Neuron (in vitro differentiated cells): ENCODE measurements around the gene MLLT6.
A peak's percentile ranks its signal among the peaks of the same experiment; 100 is the strongest.

Experiments used
- H2AFZ ChIP-seq: one replicate; pipeline ENCODE4 v1.6.1; 2013; ENCODE audit warnings: low read depth, mild to moderate bottlenecking, inconsistent platforms, low read length, moderate library complexity
- H3K27me3 ChIP-seq: one replicate; pipeline ENCODE4 v1.6.1; 2013; ENCODE audit warnings: low read length; ENCODE audit not compliant: insufficient read depth
- H3K36me3 ChIP-seq: one replicate; pipeline ENCODE4 v1.6.1; 2013; ENCODE audit warnings: low read length; ENCODE audit not compliant: insufficient read depth
- H3K4me1 ChIP-seq: one replicate; pipeline ENCODE4 v1.6.1; 2013; ENCODE audit warnings: low read length; ENCODE audit not compliant: insufficient read depth
- H3K4me3 ChIP-seq: 2 replicates; pipeline ENCODE4 v1.5.1; 2013; ENCODE audit warnings: mild to moderate bottlenecking, low read length, moderate library complexity
- H3K9me3 ChIP-seq: one replicate; pipeline ENCODE4 v1.6.1; 2013; ENCODE audit warnings: low read length

The MLLT6 gene

GRCh38 chr17:38669520-38669919 is 35.6 kb upstream of the MLLT6 start:
- H3K4me1 ChIP-seq: peaks cover 11% of the 10 kb centered on the region
- peaks cover 47% of the 10 kb centered on the region for H3K27me3 ChIP-seq
- no peaks in the 10 kb centered on the region for H3K9me3 ChIP-seq
- H2AFZ ChIP-seq: no peak overlapping the region
- no peaks in the 10 kb centered on the region for H3K36me3 ChIP-seq
- H3K4me3 ChIP-seq: no peak overlapping the region

- Histone ChIP-seq H3K4me1 (peaks cover 12% of the 10 kb centered on the region), H3K4me3 (peak overlapping the region; percentile 30), H3K36me3 (no peaks in the 10 kb centered on the region), H3K9me3 (no peaks in the 10 kb centered on the region), H2AFZ (no peak overlapping the region), H3K27me3 (peaks cover 51% of the 10 kb centered on the region)
These were observed 32.9 kb upstream of the MLLT6 start for GRCh38 chr17:38671939-38672720.

- no peaks in the 10 kb centered on the region for H3K36me3 ChIP-seq
- H3K4me1 ChIP-seq: peaks cover 12% of the 10 kb centered on the region
- H2AFZ ChIP-seq: no peak overlapping the region
- H3K27me3 ChIP-seq: peaks cover 51% of the 10 kb centered on the region
- H3K9me3 ChIP-seq: no peaks in the 10 kb centered on the region
- peak overlapping the region; percentile 30 for H3K4me3 ChIP-seq
These were observed 32.0 kb upstream of the MLLT6 start for GRCh38 chr17:38672788-38673706.

- H3K27me3 ChIP-seq: peaks cover 49% of the 10 kb centered on the region
- H3K4me3 ChIP-seq: peak overlapping the region; percentile 55
- H3K4me1 ChIP-seq: peaks cover 12% of the 10 kb centered on the region
- H3K9me3 ChIP-seq: no peaks in the 10 kb centered on the region
- no peak overlapping the region for H2AFZ ChIP-seq
- H3K36me3 ChIP-seq: no peaks in the 10 kb centered on the region
These were observed 31.4 kb upstream of the MLLT6 start for GRCh38 chr17:38673707-38674013.

- H3K27me3 ChIP-seq: peaks cover 44% of the 10 kb centered on the region
- H2AFZ ChIP-seq: peak overlapping the region; percentile 93
- peaks cover 12% of the 10 kb centered on the region for H3K4me1 ChIP-seq
- H3K36me3 ChIP-seq: no peaks in the 10 kb centered on the region
- H3K9me3 ChIP-seq: no peaks in the 10 kb centered on the region
- peak overlapping the region; percentile 55 for H3K4me3 ChIP-seq
These were observed 30.9 kb upstream of the MLLT6 start for GRCh38 chr17:38674014-38674748.

- Histone ChIP-seq H3K4me3 (peak within 1 kb of the TSS; percentile 55), H3K36me3 (no peaks in the 10 kb centered on the region), H3K27me3 (peaks cover 36% of the 10 kb centered on the region), H3K9me3 (no peaks in the 10 kb centered on the region), H3K4me1 (peaks cover 12% of the 10 kb centered on the region), H2AFZ (peak within 1 kb of the TSS; percentile 93)
These were observed 30.1 kb upstream of the MLLT6 start, which contains the start of gene EPOP for GRCh38 chr17:38674749-38675615. EPOP (minus strand) TSS chr17:38674957; CDS start chr17:38674495, 462 bp downstream.

- Histone ChIP-seq H3K4me3 (no peak overlapping the region), H3K36me3 (no peaks in the 10 kb centered on the region), H2AFZ (no peak overlapping the region), H3K4me1 (peaks cover 12% of the 10 kb centered on the region), H3K27me3 (peaks cover 24% of the 10 kb centered on the region), H3K9me3 (no peaks in the 10 kb centered on the region)
These were observed 28.2 kb upstream of the MLLT6 start for GRCh38 chr17:38676706-38677504.

GRCh38 chr17:38677819-38678218 is 27.3 kb upstream of the MLLT6 start:
- Histone ChIP-seq H3K4me3 (no peak overlapping the region), H3K27me3 (peaks cover 15% of the 10 kb centered on the region), H3K36me3 (no peaks in the 10 kb centered on the region), H3K4me1 (peaks cover 6% of the 10 kb centered on the region), H2AFZ (no peak overlapping the region), H3K9me3 (no peaks in the 10 kb centered on the region)

- Histone ChIP-seq H3K27me3 (no peaks in the 10 kb centered on the region), H2AFZ (no peak overlapping the region), H3K9me3 (no peaks in the 10 kb centered on the region), H3K4me3 (no peak overlapping the region), H3K36me3 (no peaks in the 10 kb centered on the region), H3K4me1 (no peaks in the 10 kb centered on the region)
These were observed 24.0 kb upstream of the MLLT6 start for GRCh38 chr17:38681096-38681495.

- Histone ChIP-seq H3K9me3 (no peaks in the 10 kb centered on the region), H3K27me3 (peaks cover 4% of the 10 kb centered on the region), H3K4me3 (no peak overlapping the region), H3K36me3 (no peaks in the 10 kb centered on the region), H3K4me1 (no peaks in the 10 kb centered on the region), H2AFZ (no peak overlapping the region)
These were observed 19.6 kb upstream of the MLLT6 start for GRCh38 chr17:38685491-38685890.

GRCh38 chr17:38687286-38687685 is 17.8 kb upstream of the MLLT6 start:
- no peak overlapping the region for H3K4me3 ChIP-seq
- no peaks in the 10 kb centered on the region for H3K4me1 ChIP-seq
- peaks cover 8% of the 10 kb centered on the region for H3K27me3 ChIP-seq

More at GRCh38 chr17:38687286-38687685, 17.8 kb upstream of the MLLT6 start:
- Histone ChIP-seq H2AFZ (no peak overlapping the region), H3K36me3 (no peaks in the 10 kb centered on the region), H3K9me3 (no peaks in the 10 kb centered on the region)
